CD4-positive, alpha-beta T cell (primary cell): ENCODE data around the gene KMT2B. TPM values are rescaled to one million over a fixed set of nuclear protein-coding genes. Genes with fewer than 3 reads are reported as not detected.
A peak's percentile ranks its signal among the peaks of the same experiment; 100 is the strongest.

Experiments used
- ATAC-seq: fragments of 200-7000 bp; cut with Tn5 transposase; one replicate; pipeline ENCODE4 v1.10.0; 2022; ENCODE audit warnings: mild to moderate bottlenecking; ENCODE audit not compliant: poor library complexity
- CTCF ChIA-PET: fragments of 350-600 bp; sonication (Branson Sonifier 250); formaldehyde crosslinking; loops from one replicate; lab custom pipeline; 2021; ENCODE audit warnings: antibody characterized with exemption, inconsistent platforms; lab: Charles Lee
- POLR2A ChIA-PET: fragments of 350-600 bp; sonication (Branson Sonifier 250); formaldehyde crosslinking; loops from one replicate; lab custom pipeline; 2021; ENCODE audit warnings: antibody characterized with exemption, inconsistent platforms; lab: Charles Lee
- DNase-seq, 14 experiments: peaks; one replicate each; pipeline ENCODE4 v3.0.0-alpha.2; 2013 to 2020; ENCODE audit warnings: mixed read lengths in 2 of 14
- H3K27ac ChIP-seq, 2 donors: one replicate each; pipeline versions ENCODE4 v1.5.1 to v1.7.0; 2013; ENCODE audit warnings: low read length in 2 of 2, low read depth in 1 of 2, mild to moderate bottlenecking in 1 of 2
- H3K27me3 ChIP-seq, 2 experiments: 1 replicate in 1 of 2; 2 replicates in 1 of 2; pipeline versions ENCODE4 v1.6.1 to v1.7.0; 2013; ENCODE audit warnings: low read length in 2 of 2, control low read depth in 1 of 2, mild to moderate bottlenecking in 1 of 2, moderate library complexity in 1 of 2; ENCODE audit not compliant: insufficient read depth in 2 of 2, control insufficient read depth in 1 of 2
- H3K36me3 ChIP-seq: one replicate; pipeline ENCODE4 v1.6.1; 2013; ENCODE audit warnings: low read length, control low read depth; ENCODE audit not compliant: insufficient read depth
- H3K4me1 ChIP-seq: one replicate; pipeline ENCODE4 v1.6.1; 2013; ENCODE audit warnings: low read length, control low read depth; ENCODE audit not compliant: insufficient read depth
- H3K4me3 ChIP-seq: one replicate; pipeline ENCODE4 v1.5.1; 2013; ENCODE audit warnings: mild to moderate bottlenecking, low read length, moderate library complexity
- H3K9me3 ChIP-seq, 2 experiments: 1 replicate in 1 of 2; 2 replicates in 1 of 2; pipeline versions ENCODE4 v1.6.1 to v1.7.0; 2013; ENCODE audit warnings: low read length in 2 of 2, mild to moderate bottlenecking in 2 of 2, control low read depth in 1 of 2, moderate library complexity in 1 of 2; ENCODE audit not compliant: control insufficient read depth in 1 of 2, insufficient read depth in 1 of 2
- H3K27ac Mint-ChIP-seq: one replicate; pipeline ENCODE4 v1.8.0; 2020; ENCODE audit warnings: mixed read lengths
- H3K27me3 Mint-ChIP-seq: one replicate; pipeline ENCODE4 v1.8.0; 2021; ENCODE audit warnings: mixed read lengths
- H3K36me3 Mint-ChIP-seq: one replicate; pipeline ENCODE4 v1.8.0; 2021; ENCODE audit warnings: low read depth, mixed read lengths
- H3K4me1 Mint-ChIP-seq: one replicate; pipeline ENCODE4 v1.8.0; 2021; ENCODE audit warnings: low read depth, mixed read lengths
- H3K4me3 Mint-ChIP-seq: one replicate; pipeline ENCODE4 v1.8.0; 2020; ENCODE audit warnings: mild to moderate bottlenecking, mixed read lengths
- H3K9me3 Mint-ChIP-seq: one replicate; pipeline ENCODE4 v1.8.0; 2020; ENCODE audit warnings: mixed read lengths
- intact Hi-C, 2 experiments: fragments of 100-400 bp; cut with DNase I in 1 of 2; cut with micrococcal nuclease in 1 of 2; formaldehyde crosslinking; loops; one replicate each; pipeline versions ENCODE4 v1.15.1 to v1.9.0; 2023 to 2025; cut with DNase I, micrococcal nuclease
- total RNA-seq, 174 experiments: library from RNA in 2 of 174; stranded (reverse) in 2 of 174; gene quantifications; one replicate each; pipeline ENCODE4 v1.2.3 and lab custom pipeline; 2021 to 2026
- TF ChIP-seq, protein P1 (sequence below): fragments of 200-600 bp; IDR thresholded peaks from one replicate; pipeline ENCODE4 v1.8.0; 2022; ENCODE audit warnings: antibody characterized with exemption, mild to moderate bottlenecking

KMT2B gene
- total RNA-seq, 2 experiments from 2014 or later = 59.4 to 59.7 TPM

- TF ChIP-seq, protein P1, sequence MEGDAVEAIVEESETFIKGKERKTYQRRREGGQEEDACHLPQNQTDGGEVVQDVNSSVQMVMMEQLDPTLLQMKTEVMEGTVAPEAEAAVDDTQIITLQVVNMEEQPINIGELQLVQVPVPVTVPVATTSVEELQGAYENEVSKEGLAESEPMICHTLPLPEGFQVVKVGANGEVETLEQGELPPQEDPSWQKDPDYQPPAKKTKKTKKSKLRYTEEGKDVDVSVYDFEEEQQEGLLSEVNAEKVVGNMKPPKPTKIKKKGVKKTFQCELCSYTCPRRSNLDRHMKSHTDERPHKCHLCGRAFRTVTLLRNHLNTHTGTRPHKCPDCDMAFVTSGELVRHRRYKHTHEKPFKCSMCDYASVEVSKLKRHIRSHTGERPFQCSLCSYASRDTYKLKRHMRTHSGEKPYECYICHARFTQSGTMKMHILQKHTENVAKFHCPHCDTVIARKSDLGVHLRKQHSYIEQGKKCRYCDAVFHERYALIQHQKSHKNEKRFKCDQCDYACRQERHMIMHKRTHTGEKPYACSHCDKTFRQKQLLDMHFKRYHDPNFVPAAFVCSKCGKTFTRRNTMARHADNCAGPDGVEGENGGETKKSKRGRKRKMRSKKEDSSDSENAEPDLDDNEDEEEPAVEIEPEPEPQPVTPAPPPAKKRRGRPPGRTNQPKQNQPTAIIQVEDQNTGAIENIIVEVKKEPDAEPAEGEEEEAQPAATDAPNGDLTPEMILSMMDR = no peak
- Mint-ChIP-seq H3K9me3 (no peaks in the 10 kb centered on the region), H3K27me3 (no peaks in the 10 kb centered on the region), H3K4me1 (peaks cover 48% of the 10 kb centered on the region), H3K36me3 (peaks cover 65% of the 10 kb centered on the region), H3K4me3 (peak overlapping the region; percentile 99), H3K27ac (peak overlapping the region; percentile 27)
- Histone ChIP-seq H3K36me3 (peaks cover 53% of the 10 kb centered on the region), H3K27me3 (no peaks in the 10 kb centered on the region), H3K9me3 (no peaks in the 10 kb centered on the region), H3K4me3 (no peak overlapping the region), H3K27ac (no peak overlapping the region), H3K4me1 (peaks cover 52% of the 10 kb centered on the region)
- ATAC-seq (no peak), DNase-seq (no peak)
- ChIA-PET CTCF (no interaction called here), POLR2A (interaction anchor here (1.6 to 2.4 kb wide), 4 partner anchors 10 to 36 kb away, joined by 6 to 17 read pairs (median 10); partner anchors contain the start of genes KMT2B and LIN37)
- intact Hi-C loops = no loop called here
Observed at GRCh38 chr19:35738021-35738886, 20.5 kb downstream of the KMT2B start.

DNA sequence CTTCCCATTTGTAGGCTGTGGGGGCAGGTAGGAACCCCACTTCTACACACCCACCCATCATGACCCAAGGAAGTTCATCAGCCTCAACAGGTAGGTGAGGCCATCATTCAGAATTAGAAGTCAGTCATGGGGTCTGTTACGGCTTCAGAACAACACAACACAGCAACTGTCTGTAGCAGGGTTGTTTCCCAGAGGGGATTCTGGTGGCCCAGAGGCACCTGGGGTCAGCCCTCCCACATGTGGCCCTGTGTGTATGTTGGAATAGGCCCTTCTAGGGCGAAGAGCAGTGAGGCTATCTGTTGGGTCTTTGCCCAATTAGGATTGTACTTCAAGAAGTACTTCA is 21.1 kb downstream of the KMT2B start:
- no peak overlapping the region for H3K27ac ChIP-seq
- Mint-ChIP-seq H3K4me1 (peaks cover 51% of the 10 kb centered on the region), H3K36me3 (peaks cover 61% of the 10 kb centered on the region), H3K4me3 (peak overlapping the region; percentile 99), H3K27me3 (no peaks in the 10 kb centered on the region), H3K27ac (peak overlapping the region; percentile 27), H3K9me3 (no peaks in the 10 kb centered on the region)
- ChIA-PET POLR2A (interaction anchor here (1.2 to 2.4 kb wide), 3 partner anchors 9 to 37 kb away, joined by 3 to 17 read pairs (median 12); partner anchors contain the start of gene LIN37), CTCF (no interaction called here)
- TF ChIP-seq, protein P1 = no peak
- DNase-seq (no peak), ATAC-seq (no peak)
- intact Hi-C loops = no loop called here
- no peaks in the 10 kb centered on the region for H3K27me3 ChIP-seq
- H3K36me3 ChIP-seq = peaks cover 47% of the 10 kb centered on the region
- H3K4me1 ChIP-seq = peaks cover 58% of the 10 kb centered on the region
- H3K4me3 ChIP-seq = no peak overlapping the region
- H3K9me3 ChIP-seq = no peaks in the 10 kb centered on the region

DNA sequence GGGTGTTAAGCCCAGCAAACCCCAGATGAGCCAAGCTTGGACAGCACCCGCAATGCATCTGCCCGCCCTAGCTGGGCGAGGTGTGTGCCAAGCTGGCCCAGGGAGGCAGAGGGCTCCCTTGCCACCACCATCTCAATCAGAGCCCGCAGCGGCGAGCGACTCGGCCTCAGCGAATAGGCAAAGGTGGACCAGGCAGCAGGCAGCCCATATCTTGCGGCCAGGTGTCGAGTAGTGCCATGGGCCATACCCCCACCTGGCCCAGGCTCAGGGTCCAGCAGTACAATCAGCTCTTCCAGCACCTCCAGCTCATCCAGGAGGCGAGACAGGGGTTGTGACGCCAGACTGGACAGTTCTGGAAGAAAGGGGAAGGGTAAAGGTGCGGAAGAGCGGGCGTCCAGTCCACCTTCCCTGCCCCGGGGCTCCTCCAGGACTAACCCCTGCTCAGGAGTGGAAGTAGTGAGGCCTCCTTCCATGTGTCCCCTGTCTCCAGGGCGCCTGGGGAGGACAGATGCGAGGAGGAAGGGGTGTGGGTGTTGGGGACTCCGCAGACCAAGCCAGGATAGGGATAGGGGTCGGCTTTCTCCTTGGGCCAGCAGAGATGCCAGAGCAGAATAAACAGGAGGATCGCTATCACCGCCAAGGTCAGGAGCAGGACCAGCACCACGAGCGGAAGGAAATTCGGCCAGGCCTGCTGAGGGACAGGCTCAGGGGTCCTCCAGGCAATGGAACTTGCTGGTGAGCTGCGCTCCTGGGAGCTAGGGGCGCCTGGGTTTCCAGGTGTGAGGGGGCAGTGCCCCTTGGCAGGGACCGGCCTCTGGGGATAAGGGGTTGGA is 21.7 kb downstream of the KMT2B start:
- Histone ChIP-seq H3K27me3 (no peaks in the 10 kb centered on the region), H3K27ac (peak overlapping the region in 1 of 2 donors; percentile 27), H3K4me3 (peak overlapping the region; percentile 91), H3K9me3 (no peaks in the 10 kb centered on the region), H3K4me1 (peaks cover 64% of the 10 kb centered on the region), H3K36me3 (peaks cover 44% of the 10 kb centered on the region)
- ATAC-seq (no peak), DNase-seq (no peak)
- H3K4me1 Mint-ChIP-seq = peaks cover 51% of the 10 kb centered on the region
- no peaks in the 10 kb centered on the region for H3K27me3 Mint-ChIP-seq
- H3K4me3 Mint-ChIP-seq = peak overlapping the region; percentile 99
- intact Hi-C loops = loop anchor here (1.0 to 10.0 kb wide), 3 partner anchors 22 to 375 kb away; partner anchors contain the start of genes COX6B1 (in 1 of the 2), OVOL3 (in 1 of the 2), POLR2I (in 1 of the 2) and TBCB (in 1 of the 2)
- CTCF ChIA-PET = no interaction called here
- peak overlapping the region; percentile 27 for H3K27ac Mint-ChIP-seq
- POLR2A ChIA-PET = interaction anchor here (0.9 to 2.4 kb wide), 7 partner anchors 9 to 164 kb away, joined by 3 to 20 read pairs (median 5); partner anchors contain the start of genes KMT2B and LIN37
- H3K9me3 Mint-ChIP-seq = no peaks in the 10 kb centered on the region
- H3K36me3 Mint-ChIP-seq = peaks cover 58% of the 10 kb centered on the region
- TF ChIP-seq, protein P1 = no peak
